GM18499 (cell line): Measurements from ENCODE around the gene GLI2.

ENCODE experiments used
- ATAC-seq: cut with Tn5 transposase; IDR thresholded peaks from one replicate; pipeline ENCODE4 v1.9.1; 2021; ENCODE audit warnings: moderate number of reproducible peaks; ENCODE audit not compliant: insufficient read depth, unreplicated experiment

GLI2 gene

GRCh38 chr2:120768112-120769048 lies 32.7 kb downstream of the GLI2 start:
- ATAC-seq = no peak

DNA sequence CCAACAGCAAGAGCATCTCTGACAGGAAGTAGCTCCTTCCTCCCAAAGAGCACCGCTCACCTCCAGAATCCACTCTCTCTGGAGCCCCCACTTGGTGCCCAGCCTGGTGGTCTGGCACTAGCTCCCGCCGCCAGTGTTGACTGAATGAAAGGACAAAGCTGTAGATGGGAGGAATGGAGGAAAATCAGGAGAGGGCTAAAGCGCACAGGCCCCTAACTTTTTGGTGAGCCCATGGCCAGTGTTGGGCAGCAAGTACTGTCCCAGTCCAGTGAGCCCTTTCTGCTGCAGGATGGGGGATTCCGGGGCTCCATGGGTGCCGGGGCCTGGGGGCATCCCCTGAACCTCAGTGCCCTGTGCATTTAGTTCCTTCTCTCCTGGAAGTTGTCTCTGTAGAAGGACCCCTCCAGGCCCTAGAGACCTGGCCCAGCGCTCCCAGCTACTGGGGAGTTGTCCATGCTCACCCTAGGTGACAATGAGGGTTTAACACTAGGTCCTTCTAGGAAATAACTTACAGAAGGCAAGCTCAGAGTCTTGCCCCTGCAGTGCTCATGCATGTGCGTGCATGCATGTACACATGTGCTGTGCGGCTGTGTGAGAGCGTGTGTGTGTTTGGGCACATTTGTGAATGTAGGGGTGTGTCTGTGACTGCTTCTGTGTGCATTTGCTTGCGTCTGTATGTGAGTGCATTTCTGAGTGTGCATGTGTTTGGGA lies 33.6 kb downstream of the GLI2 start:
- ATAC-seq = no peak

- no peak for ATAC-seq
Measured at GRCh38 chr2:120769787-120770120, 34.1 kb downstream of the GLI2 start.

DNA sequence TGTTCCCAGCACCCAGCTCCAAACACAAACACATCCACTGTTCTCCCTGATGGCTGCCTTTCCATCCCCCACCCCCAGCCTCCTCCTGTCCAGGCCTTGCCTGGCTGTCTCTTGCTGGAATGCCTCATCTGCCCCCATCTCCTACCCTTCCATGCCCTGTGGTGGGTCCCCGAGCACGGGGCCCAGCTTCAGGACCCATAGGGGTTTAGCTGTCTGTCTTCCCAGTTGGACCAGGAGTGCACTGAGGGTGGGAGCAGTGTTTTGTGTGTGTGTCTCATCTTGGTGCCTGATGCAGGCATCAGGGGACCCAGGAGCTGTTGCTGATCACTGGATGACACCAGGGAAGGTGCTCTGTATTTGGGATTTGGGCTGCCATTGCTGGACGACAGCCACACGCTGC lies 34.5 kb downstream of the GLI2 start:
- no peak for ATAC-seq

DNA sequence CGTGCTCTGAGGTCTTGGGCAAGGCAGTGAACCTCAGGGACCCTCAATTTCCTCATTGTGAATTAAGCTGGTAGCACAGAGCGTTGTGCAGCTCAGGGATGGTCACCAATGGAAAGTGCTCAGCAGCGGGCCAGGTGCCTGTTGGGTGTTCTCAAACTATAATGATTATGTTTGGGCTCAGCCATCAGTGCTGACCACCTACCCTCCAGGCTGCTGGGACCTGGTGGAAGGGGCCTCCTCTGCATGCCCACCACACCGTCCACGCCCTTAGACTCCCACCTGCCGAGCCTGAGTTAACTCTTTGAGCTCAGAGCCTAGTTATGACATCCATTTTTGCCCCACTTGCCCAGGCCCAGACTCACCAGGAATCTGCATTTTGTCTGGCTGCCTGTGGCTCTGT lies 35.0 kb downstream of the GLI2 start:
- no peak for ATAC-seq

DNA sequence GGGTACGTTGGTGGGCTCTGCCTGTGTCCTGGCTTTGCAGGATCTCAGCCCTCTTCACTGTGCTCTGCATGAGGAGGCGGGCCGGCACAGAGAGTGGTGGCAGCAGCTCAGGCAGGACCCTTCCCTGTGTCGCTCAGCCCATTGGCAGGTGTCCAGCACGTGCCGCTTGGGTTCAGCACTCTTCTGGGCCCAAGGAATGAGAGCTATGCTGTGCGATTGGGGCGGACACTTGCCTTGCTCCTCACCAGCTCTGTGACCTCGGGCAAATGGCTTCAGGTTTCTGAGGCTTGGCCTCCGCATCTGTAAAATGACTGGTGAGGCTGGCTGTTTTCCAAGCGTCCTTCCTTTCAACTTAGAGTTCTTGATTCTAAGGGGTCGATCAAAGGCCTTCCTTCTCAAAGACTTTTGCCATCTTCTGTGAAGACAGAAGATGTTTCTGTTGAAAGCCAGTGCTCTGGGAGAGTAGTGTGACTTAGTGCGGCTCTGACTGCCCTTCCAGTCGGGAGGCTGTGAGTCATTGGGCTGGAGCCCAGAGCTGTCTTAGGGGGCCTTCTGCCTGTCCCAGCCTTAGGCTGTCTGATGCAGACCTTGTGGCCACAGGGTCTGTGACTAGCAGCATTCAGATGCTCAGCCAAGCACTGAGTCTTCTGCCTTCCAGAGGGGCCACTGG lies 35.6 kb downstream of the GLI2 start:
- no peak for ATAC-seq

GRCh38 chr2:120771781-120772208 lies 36.1 kb downstream of the GLI2 start:
- no peak for ATAC-seq

DNA sequence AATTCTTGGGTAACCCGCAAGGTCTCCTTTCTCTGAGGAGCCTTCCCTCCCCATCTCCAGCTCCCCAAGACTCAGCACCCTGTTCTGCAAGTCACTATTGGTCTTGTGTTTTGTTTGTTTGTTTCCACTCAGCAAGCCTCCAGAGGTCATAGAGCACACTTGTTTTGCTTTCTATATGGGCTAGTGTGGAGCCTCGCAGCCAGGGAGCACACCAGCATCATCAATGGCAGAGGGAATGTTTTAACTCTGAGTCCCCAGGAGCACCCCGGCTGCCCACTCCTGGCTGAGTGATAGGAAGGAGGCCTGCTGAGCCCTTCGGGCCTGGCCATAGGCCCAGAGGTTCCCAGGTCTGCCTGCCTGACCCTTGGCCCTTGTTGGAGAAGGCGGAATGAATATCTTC lies 36.6 kb downstream of the GLI2 start:
- no peak for ATAC-seq

- no peak for ATAC-seq
Measured at GRCh38 chr2:120773186-120773800, 37.6 kb downstream of the GLI2 start.

DNA sequence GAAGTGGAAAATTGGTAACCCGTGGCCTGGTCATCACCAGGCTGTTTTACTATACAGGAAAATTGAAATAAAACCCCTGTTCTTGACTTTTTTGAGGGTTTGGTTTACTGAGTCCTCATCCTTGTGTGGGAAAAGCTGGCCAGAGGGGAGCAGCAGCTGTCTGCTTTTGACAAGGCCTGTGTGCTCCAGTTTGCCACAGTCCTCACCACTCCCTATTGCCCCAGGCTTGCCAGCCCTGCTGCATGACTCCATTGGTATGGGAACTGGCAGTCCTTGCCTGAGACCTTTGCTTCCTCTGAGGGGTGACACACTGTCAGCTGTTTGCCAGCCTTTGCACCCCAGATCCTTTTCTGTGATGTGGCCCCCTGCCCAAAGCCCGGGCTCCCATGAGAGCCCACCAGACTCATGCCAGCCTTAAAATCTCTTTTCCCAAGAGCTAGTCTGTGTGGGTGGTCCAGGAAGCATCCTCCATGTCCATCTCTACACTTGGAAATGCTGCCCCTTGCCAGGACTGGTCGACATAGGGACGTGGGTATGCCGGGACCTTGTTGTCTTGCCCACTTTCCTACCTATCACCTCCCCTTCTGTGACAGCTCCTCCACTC lies 39.0 kb downstream of the GLI2 start:
- ATAC-seq = no peak

DNA sequence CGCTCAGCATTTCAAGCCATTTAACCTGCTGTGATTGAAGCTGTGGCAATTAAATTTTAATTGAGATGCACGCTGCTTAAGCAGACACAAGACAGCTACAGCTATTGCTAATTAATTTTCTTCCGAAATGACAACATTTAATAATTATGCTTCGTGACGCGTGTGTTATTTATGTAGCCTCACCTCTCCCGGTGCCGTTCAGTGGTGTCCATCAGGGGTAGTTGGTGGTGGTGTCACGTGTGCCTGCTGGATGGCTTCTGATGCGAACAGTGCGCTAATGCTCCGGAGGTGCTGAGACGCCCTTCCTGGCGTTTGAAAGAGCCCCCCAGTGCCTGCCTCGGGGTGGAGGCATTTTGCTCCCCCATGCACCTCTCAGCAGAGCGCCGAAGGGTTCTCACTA lies 39.5 kb downstream of the GLI2 start:
- no peak for ATAC-seq

- ATAC-seq = no peak
Measured at GRCh38 chr2:120775801-120776589, 40.3 kb downstream of the GLI2 start.

DNA sequence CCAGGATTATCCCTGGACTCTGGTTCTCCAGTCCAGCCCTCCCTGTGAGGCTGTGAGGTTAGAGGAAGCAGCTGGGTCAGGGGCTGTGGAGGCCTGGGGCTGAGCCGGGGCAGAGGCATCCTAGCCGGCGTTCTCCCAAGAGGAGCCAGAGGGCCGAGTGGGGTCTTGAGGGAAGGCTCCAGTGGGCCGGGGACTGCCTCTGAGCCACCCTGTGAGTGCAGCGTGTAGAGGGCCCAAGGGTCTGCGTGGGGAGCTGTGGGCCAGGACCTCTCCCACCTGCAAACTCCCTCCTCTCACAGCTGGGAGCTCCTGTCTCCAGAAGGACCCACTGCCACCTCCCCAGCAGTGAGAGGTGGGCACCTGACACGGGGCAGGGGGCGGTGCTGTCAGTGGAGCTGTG lies 41.0 kb downstream of the GLI2 start:
- no peak for ATAC-seq

DNA sequence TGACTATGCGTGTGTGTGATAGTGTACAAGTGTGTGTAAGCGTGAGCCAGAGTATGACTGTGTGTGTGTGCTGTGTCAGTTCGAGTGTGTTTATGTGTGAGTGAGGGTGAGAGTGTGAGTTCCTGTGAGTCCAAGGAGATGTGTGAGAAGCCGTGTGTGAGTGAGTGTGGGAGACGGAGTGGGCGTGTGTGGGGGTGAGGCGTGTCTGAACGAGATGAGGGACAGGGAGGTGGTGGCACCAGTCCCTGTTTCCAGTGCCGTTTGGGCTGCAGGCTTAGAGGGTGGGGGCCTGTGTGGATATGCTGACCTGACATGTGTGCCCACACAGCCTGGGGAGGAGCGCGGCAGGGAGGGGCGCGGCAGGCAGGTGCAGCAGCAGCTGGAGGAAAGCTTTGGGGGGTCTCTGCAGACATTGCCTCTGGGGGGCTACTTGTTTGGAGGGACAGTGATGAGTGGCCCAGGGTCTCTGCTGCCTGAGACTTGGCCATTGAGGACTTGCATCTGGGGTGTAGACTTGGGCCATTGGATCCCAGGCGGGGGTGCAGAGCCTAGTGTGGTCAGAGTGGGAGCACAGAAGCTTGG lies 41.6 kb downstream of the GLI2 start:
- no peak for ATAC-seq

DNA sequence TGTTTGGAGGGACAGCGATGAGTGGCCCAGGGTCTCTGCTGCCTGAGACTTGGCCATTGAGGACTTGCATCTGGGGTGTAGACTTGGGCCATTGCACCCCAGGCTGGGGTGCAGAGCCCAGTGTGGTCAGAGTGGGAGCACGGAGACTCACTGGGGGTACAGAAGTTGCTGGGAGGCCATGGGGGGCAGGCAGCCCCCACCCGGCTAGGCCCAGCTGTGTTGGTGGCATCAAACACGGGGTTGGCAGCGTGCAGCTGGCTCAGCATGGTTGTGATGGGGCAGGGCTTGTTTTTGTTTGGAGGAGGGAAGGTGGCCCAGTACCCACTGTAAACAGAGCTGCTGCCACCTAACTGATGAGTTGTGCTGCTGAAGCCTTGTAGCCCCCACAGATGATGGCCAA lies 42.1 kb downstream of the GLI2 start:
- ATAC-seq = no peak

DNA sequence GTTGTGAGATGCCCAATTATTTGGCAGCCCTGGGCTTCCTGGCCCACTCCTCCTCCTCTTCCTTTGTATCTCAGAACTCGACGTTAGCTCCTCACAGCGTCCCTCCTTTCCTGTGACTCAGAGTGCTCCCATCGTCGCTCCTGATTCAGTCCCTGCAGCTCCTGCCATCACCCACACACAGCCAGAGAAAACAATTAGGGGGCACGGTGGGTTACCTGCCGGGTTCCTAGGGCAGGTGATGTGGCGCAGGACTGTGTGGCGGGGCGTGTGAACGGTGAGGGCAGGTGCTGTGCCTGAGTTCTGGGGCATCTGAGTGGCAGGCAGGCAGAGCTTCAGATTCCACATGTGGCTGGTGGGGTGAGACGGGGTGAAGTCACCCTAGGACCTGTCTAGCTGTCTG lies 42.6 kb downstream of the GLI2 start:
- ATAC-seq = no peak

DNA sequence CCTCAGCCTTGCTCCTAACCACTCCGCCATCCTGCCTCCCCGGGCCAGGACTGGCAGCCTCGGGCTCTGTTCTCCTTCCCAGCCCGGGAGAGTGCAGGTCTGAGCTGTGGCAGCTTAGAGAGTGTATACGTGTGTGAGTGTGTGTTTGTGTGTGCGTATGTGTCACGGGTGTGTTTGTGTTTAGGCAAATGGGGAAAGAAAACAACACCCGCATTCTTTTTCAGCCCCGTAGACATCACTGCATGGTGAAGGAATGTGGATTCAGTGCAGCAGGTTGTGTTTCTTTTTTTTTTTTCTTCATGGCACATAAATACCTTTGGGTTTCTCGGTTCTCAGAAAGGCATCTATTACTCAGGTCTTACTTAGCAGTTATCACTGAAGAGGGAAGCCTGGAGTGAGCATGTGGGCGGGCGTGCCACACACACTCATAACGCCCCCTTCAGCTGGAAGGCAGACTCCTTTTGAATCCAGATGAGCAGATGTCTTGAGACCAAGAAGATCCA lies 44.2 kb downstream of the GLI2 start:
- no peak for ATAC-seq

DNA sequence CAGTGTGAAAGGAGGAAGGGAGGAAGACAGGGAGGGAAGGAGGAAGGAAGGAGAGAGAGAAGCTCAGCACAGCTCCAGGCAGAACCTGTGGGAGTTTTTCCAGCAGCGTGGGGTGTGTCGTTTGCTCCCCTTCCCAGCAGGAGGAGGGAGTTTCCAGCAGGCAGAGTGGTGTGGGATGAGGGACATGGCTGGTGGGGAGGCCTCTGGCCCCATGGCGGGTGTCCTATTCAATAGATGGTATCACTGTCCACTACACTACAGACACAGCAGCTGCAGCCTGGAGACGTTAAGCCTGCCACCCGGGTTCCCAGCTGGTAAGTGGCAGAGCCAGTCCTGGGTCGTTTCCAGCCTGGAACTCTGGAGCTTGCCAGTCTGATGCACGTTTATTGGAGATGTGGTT lies 44.7 kb downstream of the GLI2 start:
- no peak for ATAC-seq

DNA sequence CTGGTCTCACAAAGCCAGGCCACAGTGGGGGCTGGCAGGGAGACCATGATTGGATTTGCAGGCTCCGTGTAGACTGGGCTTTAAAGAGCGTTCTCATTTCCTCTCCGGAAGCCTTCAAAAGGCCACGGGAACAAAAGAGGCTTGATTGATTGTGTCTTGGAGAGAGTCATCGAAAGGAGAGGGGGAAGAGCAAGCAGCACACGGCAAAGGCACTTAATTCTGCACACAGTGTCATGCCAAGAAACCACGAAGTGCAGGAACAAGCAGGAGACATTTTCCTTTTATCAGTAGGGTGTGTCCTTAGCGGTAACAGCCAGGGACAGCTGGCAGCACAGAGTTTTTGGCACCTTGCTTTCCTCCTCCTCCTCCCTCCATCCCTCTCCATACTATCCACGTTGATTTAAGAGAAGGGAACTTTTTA lies 47.7 kb downstream of the GLI2 start:
- ATAC-seq = no peak
